ENCODE data around the gene NACAD.
A peak's percentile ranks its signal among the peaks of the same experiment; 100 is the strongest.
"Not testable (repeated sequence)": the region's sequence is repeated elsewhere in the genome, so short reads cannot be mapped to it uniquely, and the experiment has no call there.

The NACAD gene

GRCh38 chr7:45088821-45089340, at the start of gene NACAD:
Gene NACAD, minus strand, starts transcription at chr7:45088969. Its CDS starts 75 bp downstream, at chr7:45088894.
- peak; percentile 55 for DNase-seq

GRCh38 chr7:45136106-45137060, 47.6 kb upstream of the NACAD start:
- peak; percentile 91 for DNase-seq

GRCh38 chr7:45133877-45134276, 45.1 kb upstream of the NACAD start:
- no peak for DNase-seq

- no peak for DNase-seq
Measured at GRCh38 chr7:45133352-45133751, 44.6 kb upstream of the NACAD start.

- DNase-seq: no peak
Measured at GRCh38 chr7:45132708-45133320, 44.0 kb upstream of the NACAD start.

GRCh38 chr7:45131891-45132290, 43.1 kb upstream of the NACAD start:
- no peak for DNase-seq

GRCh38 chr7:45130910-45131309, 42.1 kb upstream of the NACAD start:
- DNase-seq: no peak

GRCh38 chr7:45129906-45130305, 41.1 kb upstream of the NACAD start:
- no peak for DNase-seq

- no peak for DNase-seq
Measured at GRCh38 chr7:45129181-45129800, 40.5 kb upstream of the NACAD start.

- no peak for DNase-seq
Measured at GRCh38 chr7:45126920-45127319, 38.2 kb upstream of the NACAD start.

GRCh38 chr7:45126201-45126600, 37.4 kb upstream of the NACAD start:
- no peak for DNase-seq

- no peak for DNase-seq
Measured at GRCh38 chr7:45125193-45125904, 36.6 kb upstream of the NACAD start.

- DNase-seq: no peak
Measured at GRCh38 chr7:45123913-45124710, 35.3 kb upstream of the NACAD start.

- DNase-seq: no peak
Measured at GRCh38 chr7:45122975-45123860, 34.4 kb upstream of the NACAD start.

- no peak for DNase-seq
Measured at GRCh38 chr7:45119550-45119949, 30.8 kb upstream of the NACAD start.

GRCh38 chr7:45118889-45119331, 30.1 kb upstream of the NACAD start:
- no peak for DNase-seq

GRCh38 chr7:45118292-45118691, 29.5 kb upstream of the NACAD start:
- no peak for DNase-seq

- no peak for DNase-seq
Measured at GRCh38 chr7:45117582-45117981, 28.8 kb upstream of the NACAD start.

GRCh38 chr7:45116048-45116447, 27.3 kb upstream of the NACAD start:
- no peak for DNase-seq

GRCh38 chr7:45114926-45115325, 26.2 kb upstream of the NACAD start:
- no peak for DNase-seq

- DNase-seq: not testable (repeated sequence)
Measured at GRCh38 chr7:45114257-45114656, 25.5 kb upstream of the NACAD start.
